ENCODE measurements around the gene STRADA.

The STRADA gene

DNA sequence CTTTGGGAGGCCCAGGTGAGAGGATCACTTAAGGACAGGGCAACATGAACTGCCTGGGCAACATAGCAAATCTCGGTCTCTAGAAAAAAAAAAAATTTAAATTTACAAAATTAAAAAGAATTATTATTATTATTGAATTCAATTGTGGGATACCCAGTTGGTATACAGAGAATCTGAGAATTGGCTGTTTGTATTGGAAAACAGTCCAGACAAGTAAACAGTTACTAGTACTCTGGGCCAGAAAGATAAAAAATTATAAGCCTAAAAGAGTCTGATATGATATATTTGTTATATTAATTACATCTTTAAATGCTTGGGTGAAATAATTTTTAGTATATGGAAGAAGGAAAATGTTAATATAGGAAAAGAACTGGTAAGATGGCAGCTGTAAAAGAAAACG lies 16.8 kb upstream of the STRADA start:
- DNase-seq (ENCODE audit: insufficient read length, low spot score) (no peak), FAIRE-seq (no peak)
- TF ChIP-seq, protein P1, sequence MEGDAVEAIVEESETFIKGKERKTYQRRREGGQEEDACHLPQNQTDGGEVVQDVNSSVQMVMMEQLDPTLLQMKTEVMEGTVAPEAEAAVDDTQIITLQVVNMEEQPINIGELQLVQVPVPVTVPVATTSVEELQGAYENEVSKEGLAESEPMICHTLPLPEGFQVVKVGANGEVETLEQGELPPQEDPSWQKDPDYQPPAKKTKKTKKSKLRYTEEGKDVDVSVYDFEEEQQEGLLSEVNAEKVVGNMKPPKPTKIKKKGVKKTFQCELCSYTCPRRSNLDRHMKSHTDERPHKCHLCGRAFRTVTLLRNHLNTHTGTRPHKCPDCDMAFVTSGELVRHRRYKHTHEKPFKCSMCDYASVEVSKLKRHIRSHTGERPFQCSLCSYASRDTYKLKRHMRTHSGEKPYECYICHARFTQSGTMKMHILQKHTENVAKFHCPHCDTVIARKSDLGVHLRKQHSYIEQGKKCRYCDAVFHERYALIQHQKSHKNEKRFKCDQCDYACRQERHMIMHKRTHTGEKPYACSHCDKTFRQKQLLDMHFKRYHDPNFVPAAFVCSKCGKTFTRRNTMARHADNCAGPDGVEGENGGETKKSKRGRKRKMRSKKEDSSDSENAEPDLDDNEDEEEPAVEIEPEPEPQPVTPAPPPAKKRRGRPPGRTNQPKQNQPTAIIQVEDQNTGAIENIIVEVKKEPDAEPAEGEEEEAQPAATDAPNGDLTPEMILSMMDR (IDR thresholded peaks at IDR 0.05; ENCODE audit: insufficient read depth, missing control alignments): no peak

DNA sequence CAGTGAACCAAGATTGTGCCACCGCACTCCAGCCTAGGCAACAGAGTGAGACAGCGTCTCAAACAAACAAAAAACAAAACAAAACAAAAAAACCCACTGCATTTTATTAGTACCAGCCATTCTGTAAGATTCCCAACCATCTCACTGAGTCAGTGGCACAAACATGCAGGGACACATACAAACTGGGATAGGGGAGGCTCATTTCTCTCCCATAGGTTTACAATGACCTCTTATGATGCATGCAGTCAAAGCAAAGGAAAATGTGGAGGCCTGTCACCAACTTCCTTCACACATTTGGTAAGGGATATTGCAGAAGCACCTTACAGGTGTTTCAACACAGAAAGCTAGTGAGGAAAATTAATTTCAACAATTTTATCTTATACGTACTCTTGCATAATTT lies 12.4 kb upstream of the STRADA start:
- FAIRE-seq (no peak), DNase-seq (ENCODE audit: insufficient read length, low spot score) (no peak)
- TF ChIP-seq, protein P1 (IDR thresholded peaks at IDR 0.05; ENCODE audit: insufficient read depth, missing control alignments): no peak

DNA sequence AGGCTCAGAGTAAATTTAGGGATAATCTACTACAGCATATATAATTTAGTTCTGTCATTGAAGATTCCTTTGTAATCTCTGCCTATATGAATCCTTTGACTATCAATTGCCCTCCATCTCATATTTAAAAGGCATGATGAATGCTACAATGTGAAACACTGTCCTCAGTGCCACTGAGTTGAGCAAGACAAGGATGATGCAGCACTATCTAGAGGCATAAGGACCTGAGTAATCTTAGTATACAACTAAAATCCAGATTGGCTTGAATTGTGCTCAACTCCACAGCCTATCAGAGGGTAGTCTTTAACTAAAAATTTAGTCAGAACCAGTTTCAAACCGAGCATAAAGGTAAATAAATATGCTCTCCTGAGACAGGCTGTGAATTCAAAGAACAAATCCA lies 11.6 kb upstream of the STRADA start:
- TF ChIP-seq, protein P1 (IDR thresholded peaks at IDR 0.05; ENCODE audit: insufficient read depth, missing control alignments): no peak
- FAIRE-seq: no peak
- no peak for DNase-seq (ENCODE audit: insufficient read length, low spot score)

DNA sequence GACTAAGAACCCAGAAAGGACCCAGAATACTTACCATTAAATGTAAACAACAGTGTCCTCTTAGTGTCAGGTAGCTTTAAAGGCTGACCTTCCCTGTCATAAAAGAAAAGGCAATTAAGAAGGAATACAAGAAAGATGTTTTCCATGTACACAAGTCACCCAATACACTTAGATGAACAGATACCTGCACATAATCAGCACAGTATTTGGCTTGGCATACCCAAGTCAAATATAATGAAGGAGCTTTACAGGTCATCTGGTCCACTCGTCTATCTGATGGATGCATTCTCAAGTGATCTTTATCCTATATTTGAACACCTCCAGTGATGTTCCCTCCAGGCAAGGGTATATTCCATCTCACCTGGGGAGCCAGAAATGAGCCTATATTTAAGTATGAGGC lies 11.1 kb upstream of the STRADA start:
- FAIRE-seq (no peak), DNase-seq (ENCODE audit: insufficient read length, low spot score) (no peak)
- TF ChIP-seq, protein P1 (IDR thresholded peaks at IDR 0.05; ENCODE audit: insufficient read depth, missing control alignments): no peak

DNA sequence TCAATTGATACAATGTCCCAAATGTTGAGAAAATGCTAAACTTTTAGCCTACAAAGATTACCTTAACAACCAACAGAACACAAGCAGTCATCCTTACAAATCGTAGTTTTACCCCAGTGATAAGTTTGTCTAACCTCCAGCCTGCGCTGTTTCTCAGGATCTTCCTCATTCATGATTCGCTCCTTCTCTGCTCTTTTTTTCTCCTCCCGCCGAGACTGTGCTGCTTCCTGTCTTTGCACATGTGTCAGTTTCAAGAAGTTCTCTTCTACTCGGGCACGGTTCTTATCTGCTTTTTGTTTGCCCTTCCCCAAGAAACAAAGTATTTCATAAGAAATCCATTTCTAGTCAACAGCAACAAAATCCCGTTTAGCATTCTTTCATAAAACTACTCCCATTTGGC lies 10.2 kb upstream of the STRADA start:
- TF ChIP-seq, protein P1 (IDR thresholded peaks at IDR 0.05; ENCODE audit: insufficient read depth, missing control alignments): no peak
- FAIRE-seq (no peak), DNase-seq (ENCODE audit: insufficient read length, low spot score) (no peak)

DNA sequence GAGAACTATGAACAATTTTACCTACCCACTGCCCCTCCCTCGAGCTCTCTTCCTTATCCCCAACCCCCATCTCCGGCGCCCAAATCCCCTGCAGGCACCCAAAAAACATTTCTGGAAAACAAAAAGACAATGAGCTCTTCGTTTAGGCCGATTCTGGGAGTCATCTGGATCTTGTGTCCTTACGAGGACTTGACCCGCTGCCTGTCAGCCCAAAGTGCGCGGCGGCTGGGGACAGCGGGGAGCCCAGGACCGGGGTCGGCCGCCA lies 524 bp downstream of the STRADA start:
- FAIRE-seq: no peak

DNA sequence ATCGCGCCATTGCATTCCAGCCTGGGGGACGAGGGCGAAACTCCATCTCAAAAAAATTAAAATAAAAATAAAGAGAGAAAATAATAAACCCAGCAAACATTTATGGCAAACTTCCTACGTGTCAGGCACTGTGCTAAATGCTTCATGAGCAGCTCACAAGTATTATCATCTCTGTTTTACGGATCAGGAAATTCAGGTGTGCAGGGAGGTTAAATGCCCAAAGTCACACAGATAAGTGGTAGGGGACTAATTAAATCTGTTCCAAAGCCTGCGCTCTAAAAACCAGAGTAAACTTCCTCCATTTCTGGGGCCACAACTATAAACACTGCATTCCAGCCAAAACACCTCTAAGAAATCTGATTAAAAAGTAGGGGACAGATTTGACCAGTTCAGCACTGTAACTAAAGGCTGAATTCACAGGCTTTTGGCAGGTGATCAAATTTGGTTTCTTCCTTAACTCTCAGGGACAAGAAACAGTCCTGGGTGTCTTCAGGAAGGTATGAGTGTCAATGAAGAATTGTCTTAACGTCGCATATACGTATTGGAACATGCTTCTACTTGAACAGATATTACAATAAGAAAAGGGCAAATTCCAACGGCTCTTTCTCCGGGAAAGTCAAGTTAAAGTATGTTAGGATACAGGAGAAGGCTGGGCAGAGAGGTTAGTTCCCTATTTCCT lies 996 bp downstream of the STRADA start:
- TF ChIP-seq, protein P1 (IDR thresholded peaks at IDR 0.05; ENCODE audit: insufficient read depth, missing control alignments): no peak
- no peak for FAIRE-seq
- no peak for DNase-seq (ENCODE audit: insufficient read length, low spot score)

More for the DNA sequence above, 524 bp downstream of the STRADA start:
- TF ChIP-seq, protein P1 (IDR thresholded peaks at IDR 0.05; ENCODE audit: insufficient read depth, missing control alignments): no peak
- no peak for DNase-seq (ENCODE audit: insufficient read length, low spot score)
